Measurements from ENCODE around the gene VAV2.

DNA sequence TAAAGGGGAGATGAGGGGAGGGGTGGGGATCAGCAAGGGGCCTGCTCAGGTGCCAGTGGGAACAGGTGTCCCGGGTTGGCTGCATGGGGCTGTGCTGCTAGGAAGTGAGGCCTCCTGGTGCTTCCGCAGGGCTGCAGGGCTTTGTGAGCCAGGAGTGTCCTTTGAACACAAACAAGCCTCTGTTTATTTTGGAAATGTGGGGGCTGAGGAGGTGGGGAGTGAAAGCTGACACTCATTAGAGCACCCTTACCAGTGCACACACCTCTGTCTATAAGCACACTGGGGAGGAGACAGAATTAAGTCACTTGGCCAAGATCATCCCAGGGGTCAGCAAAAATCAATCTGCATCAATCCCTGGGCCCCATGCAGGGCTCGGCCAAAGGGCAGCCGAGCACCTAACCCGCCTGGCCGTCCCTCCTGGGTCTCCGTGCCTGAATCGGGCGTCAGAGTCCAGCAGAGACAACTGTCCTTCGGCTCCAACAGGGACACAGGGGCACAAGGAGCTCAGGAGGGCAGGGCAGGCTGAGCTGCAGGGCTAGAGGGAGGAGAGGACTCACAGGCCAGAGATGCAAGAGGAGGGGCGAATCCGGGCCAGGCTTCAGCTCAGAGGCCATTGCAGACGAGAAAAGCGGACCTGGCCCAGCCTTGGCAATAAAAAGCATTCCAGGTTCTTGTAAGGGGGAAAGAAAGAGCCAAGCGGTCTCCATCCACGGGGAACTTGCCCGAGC lies 99.8 kb downstream of the VAV2 start:
- TF ChIP-seq EGR1 (IDR thresholded peaks at IDR 0.05; ENCODE audit: low read depth in 2 of 2) (peak; percentile 82 to 92), RAD21 (IDR thresholded peaks at IDR 0.05) (peak; percentile 72 to 77), JUND (IDR thresholded peaks at IDR 0.05) (peak; percentile 70 to 93), YY1 (IDR thresholded peaks at IDR 0.05) (peak; percentile 94), CTCF (IDR thresholded peaks at IDR 0.05; ENCODE audit: low read depth, low read length, missing input control) (no peak), ZBTB33 (IDR thresholded peaks at IDR 0.05) (no peak), FOXA2 (IDR thresholded peaks at IDR 0.05) (peak; percentile 90), SP1 (IDR thresholded peaks at IDR 0.05) (peak; percentile 98), RXRA (IDR thresholded peaks at IDR 0.05) (peak; percentile 97 to 99), TAF1 (conservative IDR thresholded peaks at IDR 0.05) (peak; percentile 86), REST (IDR thresholded peaks at IDR 0.05) (peak; percentile 73), HNF4G (IDR thresholded peaks at IDR 0.05) (peak; percentile 91)
- TF ChIP-seq, protein P1, sequence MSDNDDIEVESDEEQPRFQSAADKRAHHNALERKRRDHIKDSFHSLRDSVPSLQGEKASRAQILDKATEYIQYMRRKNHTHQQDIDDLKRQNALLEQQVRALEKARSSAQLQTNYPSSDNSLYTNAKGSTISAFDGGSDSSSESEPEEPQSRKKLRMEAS (IDR thresholded peaks at IDR 0.05), result peak; percentile 97
- TF ChIP-seq, protein P2, sequence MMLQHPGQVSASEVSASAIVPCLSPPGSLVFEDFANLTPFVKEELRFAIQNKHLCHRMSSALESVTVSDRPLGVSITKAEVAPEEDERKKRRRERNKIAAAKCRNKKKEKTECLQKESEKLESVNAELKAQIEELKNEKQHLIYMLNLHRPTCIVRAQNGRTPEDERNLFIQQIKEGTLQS (IDR thresholded peaks at IDR 0.05), result peak; percentile 83
